Aorta (tissue), 5 donors: ENCODE data around the gene DPY30. TPM values are rescaled to one million over a fixed set of nuclear protein-coding genes. Genes with fewer than 3 reads are reported as not detected.
"Not testable (repeated sequence)": the region's sequence is repeated elsewhere in the genome, so short reads cannot be mapped to it uniquely, and the experiment has no call there.

ENCODE experiments used
- ATAC-seq: fragments of 200-7000 bp; cut with Tn5 transposase; one replicate; pipeline ENCODE4 v1.9.1; 2022; ENCODE audit warnings: moderate library complexity; ENCODE audit not compliant: low FRiP score
- DNase-seq, 2 donors: peaks; one replicate each; pipeline ENCODE4 v3.0.0-alpha.2; 2020
- H3K27ac ChIP-seq, 2 donors: one replicate each; pipeline ENCODE4 v1.5.1; 2013; ENCODE audit warnings: low read length in 2 of 2, mild to moderate bottlenecking in 2 of 2, moderate library complexity in 2 of 2, control low read depth in 1 of 2, inconsistent platforms in 1 of 2, low read depth in 1 of 2
- H3K27me3 ChIP-seq, 2 donors: one replicate each; pipeline ENCODE4 v1.6.1; 2013; ENCODE audit warnings: control low read depth in 1 of 2, low read length in 1 of 2, mild to moderate bottlenecking in 1 of 2, moderate library complexity in 1 of 2; ENCODE audit not compliant: insufficient read depth in 2 of 2, control insufficient read depth in 1 of 2
- H3K36me3 ChIP-seq, 2 donors: one replicate each; pipeline ENCODE4 v1.6.1; 2013; ENCODE audit warnings: control low read depth in 1 of 2, low read length in 1 of 2, mild to moderate bottlenecking in 1 of 2; ENCODE audit not compliant: insufficient read depth in 2 of 2, control insufficient read depth in 1 of 2
- H3K4me1 ChIP-seq, 2 donors: one replicate each; pipeline ENCODE4 v1.6.1; 2013; ENCODE audit warnings: low read length in 2 of 2, control low read depth in 1 of 2, mild to moderate bottlenecking in 1 of 2, moderate library complexity in 1 of 2; ENCODE audit not compliant: insufficient read depth in 2 of 2, control insufficient read depth in 1 of 2
- H3K4me3 ChIP-seq, 2 donors: one replicate each; pipeline ENCODE4 v1.5.1; 2013; ENCODE audit warnings: low read length in 2 of 2, control low read depth in 1 of 2, mild to moderate bottlenecking in 1 of 2
- H3K9me3 ChIP-seq: one replicate; pipeline ENCODE4 v1.6.1; 2013; ENCODE audit warnings: mild to moderate bottlenecking, low read length; ENCODE audit not compliant: control insufficient read depth
- WGBS, 2 donors: extraction: QIAGEN DNeasy Blood & Tissue Kit; methylation state at CpG; one replicate each; pipeline ENCODE4 v1.1.7; 2013; 5-methylcytosine and 5-hydroxymethylcytosine counted together
- intact Hi-C, 2 donors: fragments of 100-400 bp; cut with DNase I; formaldehyde crosslinking; loops; one replicate each; pipeline versions ENCODE4 v1.14.2 to v1.15.0; 2022
- polyA plus RNA-seq, 2 donors: library from polyadenylated mRNA; stranded (reverse); fragments of 200-250 nt; gene quantifications; one replicate each; pipeline ENCODE4 v1.2.3, GENCODE V29; 2013
- total RNA-seq, 2 donors: library from RNA; stranded (reverse); fragmentation: NEBNext Ultra II Directional; extraction: Animal tissue kit (Norgen Biotek cat#: 25700); gene quantifications; one replicate each; pipeline ENCODE4 v1.2.1, GENCODE V29; 2021
- donor health status: healthy with polysubstance abuse.
- donor health status: Bipolar disorder and iron deficiency.
- donor health status: DM: no; HTN: no; CAD: no.
- donor health status: DM: no; HTN: no; CAD: no.
- donor health status: DM: yes; HTN: yes; CAD: no.

Gene DPY30
- total and polyA plus RNA-seq, 4 donors, result 38.4 to 131 (median 63.5) TPM

DNA sequence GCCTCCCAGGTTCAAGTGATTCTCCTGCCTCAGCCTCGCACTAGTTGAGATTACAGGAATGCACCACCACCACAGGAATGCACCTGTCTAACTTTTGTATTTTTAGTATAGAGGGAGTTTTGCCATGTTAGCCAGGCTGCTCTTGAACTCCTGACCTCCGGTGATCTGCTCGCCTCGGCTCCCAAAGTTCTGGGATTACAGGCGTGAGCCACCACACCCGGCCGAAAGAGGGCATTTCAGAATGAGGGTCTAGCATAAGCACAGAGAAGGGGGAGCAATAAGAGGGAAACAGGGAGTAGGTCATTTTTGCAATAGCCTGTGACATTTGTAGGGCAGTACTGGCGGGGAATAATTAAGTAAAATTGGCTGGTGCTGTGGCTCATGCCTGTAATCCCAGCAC lies 21.8 kb upstream of the DPY30 start:
- H3K9me3 ChIP-seq, result no peaks in the 10 kb centered on the region
- WGBS, 2 donors, result 93 to 97% methylated on average over 8 of the region's 8 CpGs
- H3K36me3 ChIP-seq, result no peaks in the 10 kb centered on the region
- ATAC-seq (no peak), DNase-seq (no peak)
- H3K4me1 ChIP-seq, result peaks cover 0 to 2% of the 10 kb centered on the region in 2 donors
- H3K27me3 ChIP-seq, result no peaks in the 10 kb centered on the region
- no peak overlapping the region for H3K27ac ChIP-seq
- H3K4me3 ChIP-seq, result no peak overlapping the region
- intact Hi-C loops, result loop anchor here (5.0 to 10.0 kb wide), 3 partner anchors 49 to 293 kb away; partner anchors contain the start of genes SLC30A6 (in 2 of the 2), BIRC6 (in 1 of the 2) and MEMO1 (in 1 of the 2)

DNA sequence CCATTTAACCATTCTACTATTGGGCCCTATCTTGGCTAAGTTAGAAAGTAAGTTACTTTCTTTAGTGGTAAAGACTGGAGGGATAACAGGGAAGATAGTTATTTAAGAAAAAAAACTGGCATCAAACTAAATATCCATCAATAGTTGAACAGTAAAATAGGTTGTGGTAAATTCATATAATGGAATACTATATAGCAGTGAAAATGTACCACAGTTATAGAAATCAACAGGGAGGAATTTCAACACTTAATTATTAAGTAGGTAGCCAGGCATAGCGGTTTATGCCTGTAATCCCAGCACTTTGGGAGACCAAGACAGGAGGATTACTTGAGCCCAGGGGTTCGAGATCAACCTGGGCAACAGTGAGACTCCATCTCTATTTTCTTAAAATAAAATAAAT lies 20.7 kb upstream of the DPY30 start:
- H3K36me3 ChIP-seq, result no peaks in the 10 kb centered on the region
- ATAC-seq (no peak), DNase-seq (no peak)
- intact Hi-C loops, result loop anchor here (5.0 to 10.0 kb wide), 3 partner anchors 48 to 295 kb away; partner anchors contain the start of genes SLC30A6 (in 2 of the 2), BIRC6 (in 1 of the 2) and MEMO1 (in 1 of the 2)
- peaks cover 0 to 2% of the 10 kb centered on the region in 2 donors for H3K4me1 ChIP-seq
- H3K4me3 ChIP-seq, result no peak overlapping the region
- no peaks in the 10 kb centered on the region for H3K9me3 ChIP-seq
- no peaks in the 10 kb centered on the region for H3K27me3 ChIP-seq
- no peak overlapping the region for H3K27ac ChIP-seq
- 91 to 100% methylated on average over 2 of the region's 2 CpGs for WGBS, 2 donors

DNA sequence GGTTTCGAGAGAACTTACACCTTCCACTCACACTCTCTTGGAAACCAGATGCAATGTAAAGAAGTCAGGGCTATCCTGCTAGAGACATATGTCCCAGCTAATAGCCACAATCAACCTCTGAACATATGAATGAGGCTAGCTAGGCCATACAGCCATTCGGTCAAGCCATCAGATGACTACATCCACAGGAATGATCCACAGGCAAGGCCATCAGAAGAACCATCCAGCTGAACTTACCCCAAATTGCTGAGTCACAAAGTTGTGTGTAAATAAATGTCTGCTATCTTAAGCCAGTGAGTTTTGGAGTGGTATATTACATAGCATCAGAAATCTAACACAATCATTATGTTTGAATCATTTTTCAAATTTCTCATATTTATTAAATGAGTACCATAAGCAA lies 18.5 kb upstream of the DPY30 start:
- ATAC-seq (no peak), DNase-seq (no peak)
- 88 to 94% methylated on average over 2 of the region's 2 CpGs for WGBS, 2 donors
- intact Hi-C loops, result no loop called here
- Histone ChIP-seq H3K36me3 (no peaks in the 10 kb centered on the region), H3K4me3 (no peak overlapping the region), H3K4me1 (peaks cover 0 to 2% of the 10 kb centered on the region in 2 donors), H3K27ac (no peak overlapping the region), H3K9me3 (no peaks in the 10 kb centered on the region), H3K27me3 (no peaks in the 10 kb centered on the region)

DNA sequence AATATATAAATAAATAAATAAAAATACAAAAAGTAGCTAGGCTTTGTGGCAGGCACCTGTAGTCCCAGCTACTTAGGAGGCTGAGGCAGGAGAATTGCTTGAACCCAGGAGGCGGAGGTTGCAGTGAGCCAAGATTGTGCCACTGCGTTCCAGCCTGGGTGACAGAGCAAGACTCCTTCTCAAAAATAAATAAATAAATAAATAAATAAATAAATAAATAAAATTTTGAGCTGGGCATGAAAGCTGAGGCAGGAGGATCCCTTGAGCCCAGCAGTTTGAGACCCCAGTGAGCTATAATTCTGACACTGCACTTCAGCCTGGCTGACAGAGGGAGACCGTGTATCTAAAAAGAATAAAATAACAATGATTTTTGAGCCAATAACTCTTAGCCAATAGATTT lies 15.0 kb upstream of the DPY30 start:
- H3K27ac ChIP-seq, H3K4me1 ChIP-seq, H3K4me3 ChIP-seq, DNase-seq, H3K36me3 ChIP-seq, H3K27me3 ChIP-seq, ATAC-seq, H3K9me3 ChIP-seq, intact Hi-C loops: not testable (repeated sequence)
- 66 to 67% methylated on average over 3 of the region's 3 CpGs for WGBS, 2 donors

DNA sequence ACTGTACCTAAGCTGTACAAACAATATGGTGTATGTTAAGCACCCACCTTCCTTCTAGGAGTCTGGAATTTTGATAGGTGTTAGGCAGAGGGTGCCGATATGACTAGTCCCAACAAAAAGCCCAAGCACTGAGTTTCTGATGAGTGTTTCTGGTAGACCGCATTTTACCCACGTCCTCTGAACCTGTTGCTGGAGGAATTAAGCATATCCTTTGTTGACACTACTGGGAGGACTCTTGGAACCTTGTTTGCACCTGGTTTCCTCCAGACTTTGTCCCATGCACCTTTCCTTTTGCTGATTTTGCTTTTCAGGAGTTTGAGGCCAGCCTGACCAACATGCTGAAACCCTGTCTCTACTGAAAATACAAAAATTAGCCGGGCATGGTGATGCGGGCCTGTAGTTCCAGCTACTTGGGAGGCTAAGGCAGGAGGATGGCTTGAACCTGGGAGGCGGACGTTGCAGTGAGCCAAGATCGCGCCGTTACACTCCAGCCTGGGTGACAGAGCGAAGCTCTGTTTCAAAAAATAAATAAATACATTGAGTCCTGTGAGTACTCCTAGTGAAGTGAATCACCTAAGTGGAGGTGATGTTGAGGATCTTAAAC lies 12.3 kb upstream of the DPY30 start:
- Histone ChIP-seq H3K27me3 (no peaks in the 10 kb centered on the region), H3K4me3 (no peak overlapping the region), H3K9me3 (no peaks in the 10 kb centered on the region), H3K27ac (no peak overlapping the region), H3K4me1 (no peaks in the 10 kb centered on the region), H3K36me3 (no peaks in the 10 kb centered on the region)
- no peak for ATAC-seq
- intact Hi-C loops, result no loop called here
- no peak for DNase-seq
- 92 to 93% methylated on average over 11 of the region's 11 CpGs for WGBS, 2 donors

DNA sequence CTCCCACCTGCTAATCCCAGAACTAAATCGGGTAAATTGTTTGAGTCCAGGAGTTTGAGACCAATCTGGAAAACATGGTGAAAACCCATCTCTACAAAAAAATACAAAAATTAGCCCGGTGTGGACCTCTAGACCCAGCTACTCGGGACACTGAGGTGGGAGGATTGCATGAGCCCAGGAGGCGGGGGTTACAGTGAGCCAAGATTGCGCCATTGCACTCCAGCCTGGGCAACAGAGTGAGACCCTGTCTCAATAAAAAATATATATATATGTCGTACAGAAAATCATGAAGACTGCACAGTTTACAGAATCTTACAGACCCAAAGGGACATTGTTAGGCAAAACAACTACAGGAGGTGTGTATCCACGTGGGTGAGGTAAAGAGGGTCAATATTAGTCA lies 4.0 kb upstream of the DPY30 start:
- Histone ChIP-seq H3K27ac (no peak overlapping the region), H3K4me3 (no peak overlapping the region), H3K4me1 (no peaks in the 10 kb centered on the region), H3K36me3 (no peaks in the 10 kb centered on the region), H3K27me3 (no peaks in the 10 kb centered on the region), H3K9me3 (no peaks in the 10 kb centered on the region)
- ATAC-seq (no peak), DNase-seq (peak in 1 of 2 donors; percentile 10)
- intact Hi-C loops, result no loop called here
- WGBS, 2 donors, result 77 to 81% methylated on average over 7 of the region's 7 CpGs

DNA sequence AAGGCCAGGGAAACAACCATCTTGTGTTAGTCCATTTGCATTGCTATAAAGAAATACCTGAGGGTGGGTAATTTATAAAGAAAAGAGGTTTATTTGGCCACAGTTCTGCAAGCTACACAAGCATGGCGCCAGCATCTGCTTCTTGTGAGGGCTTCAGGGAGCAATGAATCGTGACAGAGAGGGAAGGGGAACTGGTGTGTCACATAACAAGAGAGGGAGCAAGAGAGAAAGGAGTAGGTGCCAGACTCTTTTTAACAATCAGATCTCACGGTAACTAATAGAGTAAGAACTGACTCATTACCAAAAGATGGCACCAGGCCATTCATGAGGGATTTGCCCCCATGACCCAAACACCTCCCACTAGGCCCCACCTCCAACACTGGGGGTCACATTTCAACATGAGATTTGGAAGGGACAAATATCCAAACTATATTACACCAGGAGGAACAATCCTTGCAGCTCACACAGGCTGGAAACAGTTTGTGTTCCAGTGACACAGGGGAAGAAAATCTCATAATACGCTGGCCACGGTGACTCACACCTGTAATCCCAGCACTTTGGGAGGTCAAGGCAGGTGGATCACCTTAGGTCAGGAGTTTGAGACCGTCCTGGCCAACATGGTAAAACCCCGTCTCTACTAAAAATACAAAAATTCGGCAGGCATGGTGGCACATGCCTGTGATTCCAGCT lies 5.3 kb downstream of the DPY30 start:
- H3K27me3 ChIP-seq, H3K9me3 ChIP-seq, H3K36me3 ChIP-seq, intact Hi-C loops, H3K4me3 ChIP-seq, H3K27ac ChIP-seq, ATAC-seq, DNase-seq, H3K4me1 ChIP-seq: not testable (repeated sequence)
- WGBS, 2 donors, result 85 to 90% methylated on average over 8 of the region's 8 CpGs

DNA sequence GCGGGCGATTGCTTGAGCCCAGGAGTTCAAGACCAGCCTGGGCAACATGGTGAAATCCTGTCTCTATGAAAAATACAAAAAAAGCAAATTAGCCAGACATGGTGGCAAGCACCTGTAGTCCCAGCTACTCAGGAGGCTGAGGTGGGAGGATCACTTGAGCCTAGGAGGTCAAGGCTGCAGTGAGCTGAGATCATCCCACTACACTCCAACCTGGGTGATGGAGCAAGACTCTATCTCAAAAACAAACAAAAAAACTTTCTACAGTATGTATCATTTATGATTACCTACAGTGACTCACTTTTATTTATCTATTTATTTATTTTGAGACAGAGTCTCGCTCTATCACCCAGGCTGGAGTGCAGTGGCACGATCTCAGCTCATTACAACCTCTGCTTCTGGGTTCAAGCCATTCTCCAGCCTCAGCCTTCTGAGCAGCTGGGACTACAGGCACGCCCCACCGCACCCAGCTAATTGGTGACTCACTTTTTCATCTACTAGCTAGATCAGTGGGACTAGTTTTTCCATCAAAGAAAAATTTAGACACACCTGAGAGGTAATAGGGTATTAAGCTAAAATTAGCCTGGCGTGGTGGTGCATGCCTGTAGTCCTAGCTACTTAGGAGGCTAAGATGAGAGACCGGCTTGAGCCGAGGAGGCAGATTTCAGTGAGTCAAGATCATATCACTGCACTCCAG lies 20.7 kb downstream of the DPY30 start:
- ATAC-seq, H3K27ac ChIP-seq, H3K27me3 ChIP-seq, H3K36me3 ChIP-seq, H3K4me1 ChIP-seq, intact Hi-C loops, DNase-seq, H3K9me3 ChIP-seq, H3K4me3 ChIP-seq: not testable (repeated sequence)
- 97 to 99% methylated on average over 9 of the region's 9 CpGs for WGBS, 2 donors
